Measurements from ENCODE around the gene NBPF1. TPM values are rescaled to one million over a fixed set of nuclear protein-coding genes. Genes with fewer than 3 reads are reported as not detected.
A peak's percentile ranks its signal among the peaks of the same experiment; 100 is the strongest.
"Not testable (repeated sequence)": the region's sequence is repeated elsewhere in the genome, so short reads cannot be mapped to it uniquely, and the experiment has no call there.

NBPF1 gene
- total RNA-seq, 1 experiment from 2014 or later: 46.0 TPM

DNA sequence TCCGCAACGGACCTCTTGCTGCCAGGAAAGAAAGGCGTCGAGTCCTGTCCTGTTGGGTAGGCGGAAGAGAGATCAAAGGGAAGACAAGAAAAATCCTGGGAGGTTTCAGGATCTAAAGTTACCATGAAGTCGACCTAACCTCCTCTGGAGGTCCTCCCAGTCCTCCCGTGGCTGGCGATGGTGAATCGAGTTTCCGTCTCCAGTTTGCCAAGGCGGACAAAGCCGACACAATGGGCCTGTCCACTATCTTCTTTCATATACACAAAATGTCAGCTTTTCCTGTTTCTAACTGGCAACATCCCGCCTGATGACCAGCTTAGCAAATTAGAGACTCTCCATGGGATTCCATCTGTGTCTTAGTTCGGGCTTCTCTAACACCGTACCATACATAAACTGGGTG lies 76.6 kb downstream of the NBPF1 start:
- H3K79me2 ChIP-seq (ENCODE audit: insufficient read depth, low read length); ATAC-seq; CTCF ChIA-PET; H3K4me1 ChIP-seq (ENCODE audit: control insufficient read depth in 1 of 2, insufficient read depth in 2 of 2, low read length in 2 of 2); H3K9me2 ChIP-seq (ENCODE audit: insufficient read depth); H3K36me3 ChIP-seq (ENCODE audit: control insufficient read depth in 1 of 2, insufficient read depth in 2 of 2, low read length in 2 of 2); H3K9me3 ChIP-seq (ENCODE audit: control insufficient read depth in 1 of 2, insufficient read depth in 1 of 2, low read depth in 1 of 2, low read length in 2 of 2); BruUV-seq (replicated peaks); intact Hi-C loops (cut with micrococcal nuclease); POLR2A ChIA-PET; H3K4me2 ChIP-seq (ENCODE audit: low read length); DNase-seq (ENCODE audit: low read depth, low spot score); H3K27ac ChIP-seq (ENCODE audit: low read depth, low read length); H4K20me1 ChIP-seq (ENCODE audit: insufficient read depth); H3K9ac ChIP-seq (ENCODE audit: low read length); RAD21 ChIA-PET (ENCODE audit: low non-redundant PET in 1 of 2, low total read pairs in 2 of 2, uncharacterized antibody in 2 of 2, unreplicated experiment in 2 of 2); H3K4me3 ChIP-seq (replicated peaks in 1 of 2; ENCODE audit: low read depth in 1 of 2, low read length in 2 of 2); H2AFZ ChIP-seq (ENCODE audit: low read depth, low read length, poor library complexity, severe bottlenecking); H3K27me3 ChIP-seq (ENCODE audit: insufficient read depth, low read length): not testable (repeated sequence)

DNA sequence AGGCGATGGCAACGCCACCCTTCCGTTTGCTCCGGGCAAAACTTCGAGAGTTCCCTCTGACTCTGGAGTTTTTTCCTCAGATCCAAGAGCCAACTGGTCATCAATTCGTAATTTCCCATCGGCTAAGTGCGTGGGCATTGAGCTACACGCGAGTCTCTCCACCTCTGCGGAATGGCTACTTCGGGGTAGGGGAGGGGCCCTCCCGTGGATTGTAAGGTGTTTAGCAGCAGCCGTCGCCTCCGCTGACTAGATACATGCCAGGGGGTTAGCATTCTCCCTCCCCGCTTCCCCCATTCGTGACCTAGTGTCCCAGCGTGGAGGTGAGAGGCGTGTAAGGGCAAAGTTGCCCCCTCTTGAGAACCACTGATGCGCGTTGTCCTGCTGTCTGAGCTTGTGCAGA lies 77.5 kb downstream of the NBPF1 start:
- not testable (repeated sequence) for H3K79me2 ChIP-seq (ENCODE audit: insufficient read depth, low read length); H3K9me3 ChIP-seq (ENCODE audit: control insufficient read depth in 1 of 2, insufficient read depth in 1 of 2, low read depth in 1 of 2, low read length in 2 of 2)

DNA sequence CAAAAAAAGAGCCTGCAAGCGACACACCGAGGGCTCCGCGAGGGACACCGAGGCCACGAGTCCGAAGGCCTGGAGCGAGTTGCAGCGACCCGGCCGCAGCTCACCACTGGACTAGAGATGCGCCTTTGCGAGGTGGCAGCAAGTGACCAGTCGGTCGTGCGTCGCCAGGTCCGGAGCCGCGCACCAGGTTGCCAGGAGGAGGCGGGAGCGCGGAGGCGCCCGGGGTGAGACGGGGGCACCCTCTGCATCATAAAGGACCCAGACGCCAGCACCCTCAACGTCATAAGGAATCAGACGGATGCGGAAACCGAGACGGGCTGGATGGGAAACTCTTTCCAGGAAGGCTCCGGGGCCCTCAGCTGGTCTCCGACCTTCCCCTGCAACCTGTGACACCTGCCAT lies 77.9 kb downstream of the NBPF1 start:
- CTCF ChIA-PET; H3K9ac ChIP-seq (ENCODE audit: low read length); H3K4me3 ChIP-seq (replicated peaks in 1 of 2; ENCODE audit: low read depth in 1 of 2, low read length in 2 of 2); H3K9me3 ChIP-seq (ENCODE audit: control insufficient read depth in 1 of 2, insufficient read depth in 1 of 2, low read depth in 1 of 2, low read length in 2 of 2); POLR2A ChIA-PET; DNase-seq (ENCODE audit: low read depth, low spot score); intact Hi-C loops (cut with micrococcal nuclease); H3K27ac ChIP-seq (ENCODE audit: low read depth, low read length); BruUV-seq (replicated peaks); H2AFZ ChIP-seq (ENCODE audit: low read depth, low read length, poor library complexity, severe bottlenecking); H3K79me2 ChIP-seq (ENCODE audit: insufficient read depth, low read length); H3K4me2 ChIP-seq (ENCODE audit: low read length); H3K27me3 ChIP-seq (ENCODE audit: insufficient read depth, low read length); H3K9me2 ChIP-seq (ENCODE audit: insufficient read depth); H3K36me3 ChIP-seq (ENCODE audit: control insufficient read depth in 1 of 2, insufficient read depth in 2 of 2, low read length in 2 of 2); H4K20me1 ChIP-seq (ENCODE audit: insufficient read depth); RAD21 ChIA-PET (ENCODE audit: low non-redundant PET in 1 of 2, low total read pairs in 2 of 2, uncharacterized antibody in 2 of 2, unreplicated experiment in 2 of 2); H3K4me1 ChIP-seq (ENCODE audit: control insufficient read depth in 1 of 2, insufficient read depth in 2 of 2, low read length in 2 of 2): not testable (repeated sequence)
- ATAC-seq: peak; percentile 9

More for the DNA sequence above, 77.5 kb downstream of the NBPF1 start:
- H3K27me3 ChIP-seq (ENCODE audit: insufficient read depth, low read length); H3K27ac ChIP-seq (ENCODE audit: low read depth, low read length); H3K9me2 ChIP-seq (ENCODE audit: insufficient read depth); H3K4me3 ChIP-seq (replicated peaks in 1 of 2; ENCODE audit: low read depth in 1 of 2, low read length in 2 of 2); BruUV-seq (replicated peaks); RAD21 ChIA-PET (ENCODE audit: low non-redundant PET in 1 of 2, low total read pairs in 2 of 2, uncharacterized antibody in 2 of 2, unreplicated experiment in 2 of 2); H3K4me1 ChIP-seq (ENCODE audit: control insufficient read depth in 1 of 2, insufficient read depth in 2 of 2, low read length in 2 of 2); H2AFZ ChIP-seq (ENCODE audit: low read depth, low read length, poor library complexity, severe bottlenecking); H4K20me1 ChIP-seq (ENCODE audit: insufficient read depth); CTCF ChIA-PET; POLR2A ChIA-PET; ATAC-seq; H3K9ac ChIP-seq (ENCODE audit: low read length); H3K4me2 ChIP-seq (ENCODE audit: low read length); intact Hi-C loops (cut with micrococcal nuclease); H3K36me3 ChIP-seq (ENCODE audit: control insufficient read depth in 1 of 2, insufficient read depth in 2 of 2, low read length in 2 of 2); DNase-seq (ENCODE audit: low read depth, low spot score): not testable (repeated sequence)
